MM.1S (cell line): ENCODE results near the gene CDADC1.

ENCODE experiments used
- DNase-seq: peaks from one replicate; pipeline ENCODE4 v3.0.0-alpha.2; 2015
- H2AFZ ChIP-seq: fragments of 300-600 bp; sonication (generic); 2 replicates; pipeline ENCODE4 v1.6.0; 2016; ENCODE audit warnings: antibody characterized with exemption, low read length
- H3F3A ChIP-seq: fragments of 300-600 bp; sonication (generic); 2 replicates; pipeline ENCODE4 v1.6.1; 2016; ENCODE audit warnings: mild to moderate bottlenecking, antibody characterized with exemption, low read length, moderate library complexity, mixed read lengths; ENCODE audit not compliant: insufficient read depth
- H3K27ac ChIP-seq: fragments of 300-600 bp; sonication (generic); 2 replicates; pipeline ENCODE4 v1.5.1; 2016; ENCODE audit warnings: mild to moderate bottlenecking, low read length
- H3K27me3 ChIP-seq: fragments of 300-600 bp; sonication (generic); replicated peaks from 2 replicates; pipeline ENCODE4 v1.6.0; 2016; ENCODE audit warnings: low read length; ENCODE audit not compliant: insufficient read depth
- H3K36me3 ChIP-seq: fragments of 300-600 bp; sonication (generic); replicated peaks from 2 replicates; pipeline ENCODE4 v1.6.1; 2016; ENCODE audit warnings: mild to moderate bottlenecking, low read length, mixed read lengths; ENCODE audit not compliant: insufficient read depth
- H3K4me1 ChIP-seq: fragments of 300-600 bp; sonication (generic); 2 replicates; pipeline ENCODE4 v1.6.1; 2016; ENCODE audit warnings: low read length, mixed read lengths
- H3K4me2 ChIP-seq: fragments of 300-600 bp; sonication (generic); 2 replicates; pipeline ENCODE4 v1.6.0; 2016; ENCODE audit warnings: low read depth, low read length
- H3K4me3 ChIP-seq: fragments of 300-600 bp; sonication (generic); 2 replicates; pipeline ENCODE4 v1.5.1; 2016; ENCODE audit warnings: low read length, mixed read lengths
- H3K79me2 ChIP-seq: fragments of 300-600 bp; sonication (generic); 2 replicates; pipeline ENCODE4 v1.6.1; 2016; ENCODE audit warnings: mixed run types, low read length, mixed read lengths
- H3K9ac ChIP-seq: fragments of 300-600 bp; sonication (generic); 2 replicates; pipeline ENCODE4 v1.6.1; 2016; ENCODE audit warnings: low read length, mixed read lengths
- H3K9me2 ChIP-seq: fragments of 300-600 bp; sonication (generic); replicated peaks from 2 replicates; pipeline ENCODE4 v1.6.1; 2016; ENCODE audit warnings: mild to moderate bottlenecking, low read length, mixed read lengths; ENCODE audit not compliant: insufficient read depth
- H3K9me3 ChIP-seq: fragments of 300-600 bp; sonication (generic); replicated peaks from 2 replicates; pipeline ENCODE4 v1.6.1; 2016; ENCODE audit warnings: mild to moderate bottlenecking, low read length, mixed read lengths; ENCODE audit not compliant: insufficient read depth
- H4K20me1 ChIP-seq: fragments of 300-600 bp; sonication (generic); 2 replicates; pipeline ENCODE4 v1.6.1; 2016; ENCODE audit warnings: mild to moderate bottlenecking, low read length, moderate library complexity, mixed read lengths; ENCODE audit not compliant: insufficient read depth
- CTCF ChIP-seq: fragments of 300-600 bp; sonication (generic); IDR thresholded peaks from 2 replicates; pipeline ENCODE4 v1.5.1; 2016; ENCODE audit warnings: antibody characterized with exemption, low read length, mixed read lengths
- EZH2 ChIP-seq: fragments of 300-600 bp; sonication (generic); optimal IDR thresholded peaks from 2 replicates; pipeline ENCODE3; 2017; ENCODE audit warnings: low read depth, mild to moderate bottlenecking, antibody characterized with exemption, low read length, mixed read lengths
- EZH2phosphoT487 ChIP-seq: fragments of 300-600 bp; sonication (generic); IDR thresholded peaks from 2 replicates; pipeline ENCODE4 v1.6.1; 2018; ENCODE audit warnings: antibody characterized with exemption, low read length

CDADC1 gene

GRCh38 chr13:49262634-49263033, 14.9 kb downstream of the CDADC1 start:
- no peaks in the 10 kb centered on the region for H3K4me1 ChIP-seq
- no peak overlapping the region for H2AFZ ChIP-seq
- H3F3A ChIP-seq: no peaks in the 10 kb centered on the region
- H4K20me1 ChIP-seq: no peaks in the 10 kb centered on the region
- H3K27me3 ChIP-seq: no peaks in the 10 kb centered on the region
- H3K9me2 ChIP-seq: no peaks in the 10 kb centered on the region
- no peak for DNase-seq
- H3K9ac ChIP-seq: no peak overlapping the region
- H3K4me3 ChIP-seq: no peak overlapping the region
- no peak overlapping the region for H3K4me2 ChIP-seq
- no peaks in the 10 kb centered on the region for H3K79me2 ChIP-seq
- no peak overlapping the region for H3K27ac ChIP-seq
- no peaks in the 10 kb centered on the region for H3K36me3 ChIP-seq
- H3K9me3 ChIP-seq: no peaks in the 10 kb centered on the region
- TF ChIP-seq CTCF (no peak), EZH2 (no peak), EZH2phosphoT487 (no peak)

- Histone ChIP-seq H3K27me3 (no peaks in the 10 kb centered on the region), H3K9me2 (no peaks in the 10 kb centered on the region), H3K4me2 (no peak overlapping the region), H3K79me2 (no peaks in the 10 kb centered on the region), H3K9me3 (no peaks in the 10 kb centered on the region), H3K36me3 (no peaks in the 10 kb centered on the region), H3K9ac (no peak overlapping the region), H2AFZ (no peak overlapping the region), H3K27ac (no peak overlapping the region), H3K4me1 (no peaks in the 10 kb centered on the region), H4K20me1 (no peaks in the 10 kb centered on the region), H3F3A (no peaks in the 10 kb centered on the region), H3K4me3 (no peak overlapping the region)
- TF ChIP-seq CTCF (no peak), EZH2phosphoT487 (no peak), EZH2 (no peak)
- no peak for DNase-seq
These were observed 18.1 kb downstream of the CDADC1 start for GRCh38 chr13:49265822-49266221.

DNA sequence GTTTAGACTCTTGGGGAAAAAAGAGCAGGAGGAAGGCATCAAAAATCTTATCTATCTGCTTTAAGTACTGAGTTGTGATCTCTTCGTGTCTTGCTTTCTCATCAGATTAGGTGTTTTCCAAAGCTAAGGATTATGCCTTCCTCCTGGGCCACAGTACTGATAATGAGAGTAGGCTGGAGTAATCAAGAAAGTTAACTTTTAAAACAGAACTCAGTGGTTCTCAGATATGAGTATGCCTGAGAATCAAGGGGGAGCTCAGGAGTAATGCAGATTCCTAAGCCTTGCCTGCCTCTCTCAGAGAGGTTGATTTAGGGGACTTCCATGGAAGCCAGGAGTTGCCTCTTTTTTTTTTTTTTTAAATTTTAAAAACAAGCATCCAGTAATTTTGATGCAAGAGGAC, 23.5 kb downstream of the CDADC1 start:
- H4K20me1 ChIP-seq: no peaks in the 10 kb centered on the region
- H3K9me2 ChIP-seq: no peaks in the 10 kb centered on the region
- no peak for DNase-seq
- no peaks in the 10 kb centered on the region for H3K9me3 ChIP-seq
- no peaks in the 10 kb centered on the region for H3K27me3 ChIP-seq
- H3K27ac ChIP-seq: no peak overlapping the region
- no peak overlapping the region for H2AFZ ChIP-seq
- TF ChIP-seq EZH2: no peak
- TF ChIP-seq EZH2phosphoT487: no peak
- TF ChIP-seq CTCF: no peak
- no peaks in the 10 kb centered on the region for H3K79me2 ChIP-seq
- no peak overlapping the region for H3K4me2 ChIP-seq
- no peaks in the 10 kb centered on the region for H3K36me3 ChIP-seq
- H3K9ac ChIP-seq: no peak overlapping the region
- H3K4me1 ChIP-seq: no peaks in the 10 kb centered on the region
- H3K4me3 ChIP-seq: no peak overlapping the region
- no peaks in the 10 kb centered on the region for H3F3A ChIP-seq
